K562 (cell line): ENCODE measurements around the gene PPP4R3A. TPM values are rescaled to one million over a fixed set of nuclear protein-coding genes. Genes with fewer than 3 reads are reported as not detected.

Experiments
- ATAC-seq: fragments of 200-7000 bp; cut with Tn5 transposase; 3 replicates; pipeline ENCODE4 v1.9.1; 2020; ENCODE audit warnings: moderate library complexity
- BruUV-seq: library from RNA; stranded (reverse); fragments of 400-500 nt; replicated peaks from 2 replicates; lab custom pipeline; 2021; lab: Mats Ljungman, UMichigan
- CTCF ChIA-PET: fragments of 300-600 bp; formaldehyde crosslinking; extraction: SDS; loops from one replicate; lab custom pipeline; 2021; ENCODE audit warnings: low intra/inter-chr PET ratio; lab: Yijun Ruan, JAX
- POLR2A ChIA-PET: fragments of 300-600, 350-650 bp; sonication (Branson Sonifier 250); formaldehyde crosslinking; extraction: SDS; loops from one replicate; lab custom pipeline; 2021; ENCODE audit warnings: antibody characterized with exemption, inconsistent platforms; lab: Yijun Ruan, JAX
- DNase-seq, 4 experiments: peaks; one replicate each; pipeline versions ENCODE4 v3.0.0 to v3.0.0-alpha.2; 2011 to 2018; ENCODE audit warnings: low spot score in 3 of 4, mixed read lengths in 3 of 4; ENCODE audit errors: extremely low read depth in 1 of 4
- FAIRE-seq: peaks from 2 replicates; lab custom pipeline; 2011; peaks lifted over from hg19 to GRCh38; lab: Jason Lieb, UNC
- H2AFZ ChIP-seq: 2 replicates; pipeline ENCODE4 v1.6.0; 2011; ENCODE audit warnings: low read depth, low read length, control low read depth, inconsistent platforms
- H3K27ac ChIP-seq: fragments of 200-600 bp; 3 replicates; pipeline ENCODE4 v1.8.0; 2011; ENCODE audit warnings: low read depth, mild to moderate bottlenecking, control low read depth, inconsistent platforms, low read length, moderate library complexity, mixed read lengths; ENCODE audit errors: extremely low read depth
- H3K27me3 ChIP-seq, 2 experiments: fragments of 300-600 bp in 1 of 2; 2 replicates in 1 of 2; 3 replicates in 1 of 2; pipeline versions ENCODE4 v1.6.0 to v1.8.0; 2011; ENCODE audit warnings: inconsistent platforms in 2 of 2, low read length in 2 of 2, mild to moderate bottlenecking in 1 of 2, mixed read lengths in 1 of 2, moderate library complexity in 1 of 2; ENCODE audit not compliant: control insufficient read depth in 2 of 2, insufficient read depth in 2 of 2
- H3K36me3 ChIP-seq: fragments of 300-600 bp; 3 replicates; pipeline ENCODE4 v1.8.0; 2011; ENCODE audit warnings: mild to moderate bottlenecking, low read length, inconsistent platforms; ENCODE audit not compliant: control insufficient read depth, insufficient read depth
- H3K4me1 ChIP-seq, 2 experiments: fragments of 200-600 bp in 1 of 2; replicated peaks in 1 of 2; 2 replicates in 1 of 2; 3 replicates in 1 of 2; pipeline versions ENCODE4 v1.5.1 to v1.8.0; 2011; ENCODE audit warnings: inconsistent platforms in 2 of 2, low read length in 2 of 2, mild to moderate bottlenecking in 1 of 2, mixed read lengths in 1 of 2, moderate library complexity in 1 of 2; ENCODE audit not compliant: control insufficient read depth in 2 of 2, insufficient read depth in 2 of 2
- H3K4me2 ChIP-seq: 2 replicates; pipeline ENCODE4 v1.6.1; 2011; ENCODE audit warnings: low read length, control low read depth, inconsistent platforms, mixed read lengths; ENCODE audit not compliant: insufficient read depth
- H3K4me3 ChIP-seq: fragments of 200-600 bp; sonication (generic), shearing (Covaris generic); 2 replicates; pipeline ENCODE4 v1.5.1; 2016; ENCODE audit warnings: control low read depth, inconsistent platforms
- H3K79me2 ChIP-seq: fragments of 200-600 bp; 3 replicates; pipeline ENCODE4 v1.8.0; 2011; ENCODE audit warnings: low read length, inconsistent platforms; ENCODE audit not compliant: control insufficient read depth, insufficient read depth
- H3K9ac ChIP-seq, 2 experiments: 2 replicates each; pipeline versions ENCODE4 v1.6.0 to v1.6.1; 2011; ENCODE audit warnings: low read depth in 2 of 2, low read length in 2 of 2, control low read depth in 1 of 2, inconsistent platforms in 1 of 2, mild to moderate bottlenecking in 1 of 2, mixed read lengths in 1 of 2; ENCODE audit not compliant: insufficient read depth in 1 of 2
- H3K9me1 ChIP-seq: one replicate; pipeline ENCODE4 v1.6.0; 2011; ENCODE audit warnings: inconsistent platforms, mild to moderate bottlenecking, low read length, moderate library complexity; ENCODE audit not compliant: control insufficient read depth, insufficient read depth
- H3K9me3 ChIP-seq: replicated peaks from 2 replicates; pipeline ENCODE4 v1.5.1; 2011; ENCODE audit warnings: low read depth, low read length, inconsistent platforms; ENCODE audit not compliant: control insufficient read depth, insufficient read depth
- H4K20me1 ChIP-seq: replicated peaks from 2 replicates; pipeline ENCODE4 v1.6.1; 2011; ENCODE audit warnings: low read length, inconsistent platforms, mixed read lengths; ENCODE audit not compliant: control insufficient read depth, insufficient read depth
- CSDE1 ChIP-seq, 2 experiments: fragments of 450-650 bp; IDR thresholded peaks; 2 replicates each; pipeline ENCODE4 v1.6.1; 2016; ENCODE audit warnings: mild to moderate bottlenecking in 1 of 2
- E4F1 ChIP-seq: fragments of 250-450 bp; sonication (Bioruptor Pico); IDR thresholded peaks from 2 replicates; pipeline ENCODE4 v1.5.0; 2021; ENCODE audit warnings: mild to moderate bottlenecking, borderline replicate concordance
- EGR1 ChIP-seq: fragments of 450-650 bp; conservative IDR thresholded peaks from 2 replicates; pipeline ENCODE4 v1.6.1; 2017; ENCODE audit warnings: mild to moderate bottlenecking
- ESRRB ChIP-seq: fragments of 250-450 bp; sonication (Bioruptor Pico); IDR thresholded peaks from 2 replicates; pipeline ENCODE4 v1.5.0; 2020; ENCODE audit warnings: mild to moderate bottlenecking, moderate library complexity, borderline replicate concordance
- FOXP4 ChIP-seq: sonication (generic); formaldehyde crosslinking; IDR thresholded peaks from 2 replicates; pipeline ENCODE4 v1.8.0; 2022; ENCODE audit warnings: mild to moderate bottlenecking, missing genetic modification reagents, borderline replicate concordance
- HDAC1 ChIP-seq, 2 experiments: fragments of 450-650 bp; IDR thresholded peaks; 2 replicates each; pipeline ENCODE4 v1.6.1; 2016 to 2017; ENCODE audit warnings: inconsistent platforms in 1 of 2, mild to moderate bottlenecking in 1 of 2, moderate library complexity in 1 of 2
- HNRNPL ChIP-seq: fragments of 200-400 bp; formaldehyde crosslinking; IDR thresholded peaks from 2 replicates; pipeline ENCODE4 v1.6.1; 2017; ENCODE audit warnings: low read depth, mild to moderate bottlenecking, low read length
- ZNF224 ChIP-seq: sonication (generic); formaldehyde crosslinking; IDR thresholded peaks from 2 replicates; pipeline ENCODE4 v1.8.0; 2022; ENCODE audit warnings: mild to moderate bottlenecking, missing genetic modification reagents
- ZNF764 ChIP-seq: fragments of 250-450 bp; sonication (Bioruptor Pico); IDR thresholded peaks from 2 replicates; pipeline ENCODE4 v1.4.0; 2020; ENCODE audit warnings: low read depth, mild to moderate bottlenecking, moderate library complexity
- WGBS: fragments of 100-300 bp; shearing (Covaris generic); methylation state at CpG from one replicate; pipeline ENCODE4 v1.1.6; 2016; ENCODE audit warnings: low coverage, mixed read lengths; ENCODE audit not compliant: insufficient coverage; ENCODE audit errors: missing lambda C conversion rate; 5-methylcytosine and 5-hydroxymethylcytosine counted together
- in situ Hi-C: fragments of 300-500 bp; cut with MboI; formaldehyde crosslinking; loops from 4 replicates; pipeline ENCODE4 v1.15.0; 2018; ENCODE audit warnings: inconsistent platforms, mixed read lengths
- intact Hi-C: fragments of 100-400 bp; cut with micrococcal nuclease; formaldehyde crosslinking; loops from 2 replicates; pipeline ENCODE4 v1.14.2; 2022
- polyA plus RNA-seq, 8 experiments: library from polyadenylated mRNA; depleted of rRNA in 4 of 8; stranded (reverse) in 5 of 8; unstranded in 3 of 8; fragments of >200 nt; fragmentation: Nextera tagmentation in 2 of 8; fragmentation: Illumina TruSeq in 1 of 8; extraction: Ambion mirVana in 2 of 8; extraction: Trizol in 1 of 8; gene quantifications; 2 replicates each; pipeline versions ENCODE4 v1.2.1 to v1.2.3, GENCODE V29; 2011 to 2014; ENCODE audit warnings: inconsistent platforms in 1 of 8, missing spikeins in 1 of 8
- total RNA-seq, 7 experiments: library from RNA; depleted of rRNA in 6 of 7; stranded (reverse); fragments of >200 nt in 6 of 7; fragmentation: Illumina TruSeq in 2 of 7; extraction: Trizol in 2 of 7; gene quantifications; 2 replicates each; pipeline versions ENCODE4 v1.2.1 to v1.2.3, GENCODE V29; 2011 to 2021; ENCODE audit warnings: low replicate concordance in 1 of 7
- TF ChIP-seq, protein P1 (sequence below): fragments of 450-650 bp; formaldehyde crosslinking; IDR thresholded peaks from 2 replicates; pipeline ENCODE4 v1.4.0; 2020; ENCODE audit warnings: mild to moderate bottlenecking, moderate library complexity

The PPP4R3A gene
- total and polyA plus RNA-seq, 9 of the 15 experiments (the other 6 are each of a cell fraction or from before 2014, with no cell fraction given) = 9.5 to 54.9 (median 44.9) TPM

DNA sequence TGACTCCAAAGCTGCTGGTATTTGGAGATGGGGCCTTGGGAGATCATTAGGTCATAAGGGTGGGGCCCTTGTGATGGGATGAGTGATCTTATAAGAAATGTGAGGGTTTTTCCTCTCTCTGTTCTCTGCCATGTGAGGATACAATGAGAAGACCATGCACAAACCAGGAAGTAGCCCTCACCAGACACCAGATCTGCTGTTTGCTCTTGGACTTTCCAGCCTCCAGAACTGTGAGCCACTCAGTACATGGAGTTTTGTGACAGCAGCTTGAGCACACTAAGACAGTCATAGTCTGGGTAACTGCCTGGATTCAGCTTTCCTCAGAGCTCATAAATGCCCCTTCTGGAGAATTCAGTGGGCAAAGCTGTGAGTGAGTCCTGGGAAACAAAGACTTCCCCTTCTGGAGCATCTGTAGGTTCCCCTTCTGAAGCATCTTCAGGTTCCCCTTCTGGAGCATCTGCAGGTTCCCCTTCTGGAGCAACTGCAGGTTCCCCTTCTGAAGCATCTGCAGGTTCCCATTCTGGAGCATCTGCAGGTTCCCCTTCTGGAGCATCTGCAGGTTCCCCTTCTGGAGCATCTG, 11.0 kb upstream of the PPP4R3A start:
- no peak for FAIRE-seq
- Histone ChIP-seq H2AFZ (no peak overlapping the region), H3K4me2 (no peak overlapping the region), H4K20me1 (no peaks in the 10 kb centered on the region), H3K4me1 (no peaks in the 10 kb centered on the region), H3K27me3 (no peaks in the 10 kb centered on the region; a peak in 1 of 5 replicates), H3K9ac (no peak overlapping the region), H3K9me3 (no peaks in the 10 kb centered on the region), H3K36me3 (no peaks in the 10 kb centered on the region), H3K4me3 (no peak overlapping the region), H3K27ac (no peak overlapping the region), H3K9me1 (no peaks in the 10 kb centered on the region), H3K79me2 (no peaks in the 10 kb centered on the region)
- intact Hi-C loops (no loop called here), in situ Hi-C loops (no loop called here)
- ChIA-PET CTCF (no interaction called here), POLR2A (interaction anchor here (0.6 kb wide), 1 partner anchor 203 kb away, joined by 3 read pairs; no protein-coding TSS in a partner anchor)
- no peak for ATAC-seq
- TF ChIP-seq E4F1 (CRISPR knock-in tag) = no peak
- no peak for TF ChIP-seq HNRNPL
- no TSS peak for BruUV-seq
- no peak for DNase-seq

- Histone ChIP-seq H3K36me3 (no peaks in the 10 kb centered on the region), H2AFZ (no peak overlapping the region), H3K79me2 (no peaks in the 10 kb centered on the region), H3K4me2 (no peak overlapping the region), H3K4me1 (no peaks in the 10 kb centered on the region), H3K4me3 (no peak overlapping the region), H3K9ac (no peak overlapping the region), H3K9me3 (no peaks in the 10 kb centered on the region), H3K27me3 (no peaks in the 10 kb centered on the region; a peak in 1 of 5 replicates), H3K9me1 (no peaks in the 10 kb centered on the region), H3K27ac (no peak overlapping the region), H4K20me1 (no peaks in the 10 kb centered on the region)
- DNase-seq (no peak), ATAC-seq (no peak), FAIRE-seq (no peak)
- ChIA-PET POLR2A (no interaction called here), CTCF (no interaction called here)
- in situ Hi-C loops (no loop called here), intact Hi-C loops (no loop called here)
- no TSS peak for BruUV-seq
- 50% methylated on average over 2 of the region's 2 CpGs for WGBS
- TF ChIP-seq ESRRB (CRISPR knock-in tag) (no peak), CSDE1 (IDR thresholded peaks at IDR 0.05) (no peak), EGR1 (no peak), HDAC1 (IDR thresholded peaks at IDR 0.05) (no peak), ZNF764 (CRISPR knock-in tag) (no peak), FOXP4 (CRISPR knock-in tag) (no peak), ZNF224 (CRISPR knock-in tag) (no peak)
- TF ChIP-seq, protein P1, sequence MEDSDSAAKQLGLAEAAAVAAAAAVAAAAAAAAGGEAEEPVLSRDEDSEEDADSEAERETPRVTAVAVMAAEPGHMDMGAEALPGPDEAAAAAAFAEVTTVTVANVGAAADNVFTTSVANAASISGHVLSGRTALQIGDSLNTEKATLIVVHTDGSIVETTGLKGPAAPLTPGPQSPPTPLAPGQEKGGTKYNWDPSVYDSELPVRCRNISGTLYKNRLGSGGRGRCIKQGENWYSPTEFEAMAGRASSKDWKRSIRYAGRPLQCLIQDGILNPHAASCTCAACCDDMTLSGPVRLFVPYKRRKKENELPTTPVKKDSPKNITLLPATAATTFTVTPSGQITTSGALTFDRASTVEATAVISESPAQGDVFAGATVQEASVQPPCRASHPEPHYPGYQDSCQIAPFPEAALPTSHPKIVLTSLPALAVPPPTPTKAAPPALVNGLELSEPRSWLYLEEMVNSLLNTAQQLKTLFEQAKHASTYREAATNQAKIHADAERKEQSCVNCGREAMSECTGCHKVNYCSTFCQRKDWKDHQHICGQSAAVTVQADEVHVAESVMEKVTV = no peak
These were observed 10.0 kb upstream of the PPP4R3A start for GRCh38 chr14:91520138-91520537.
